EL (cell line): ENCODE measurements around the gene NBAS.
A peak's percentile ranks its signal among the peaks of the same experiment; 100 is the strongest.

Experiments
- DNase-seq: peaks from one replicate; pipeline ENCODE4 v3.0.0-alpha.2; 2016

Gene NBAS

GRCh38 chr2:15155959-15156574, 405.1 kb downstream of the NBAS start:
- no peak for DNase-seq

DNA sequence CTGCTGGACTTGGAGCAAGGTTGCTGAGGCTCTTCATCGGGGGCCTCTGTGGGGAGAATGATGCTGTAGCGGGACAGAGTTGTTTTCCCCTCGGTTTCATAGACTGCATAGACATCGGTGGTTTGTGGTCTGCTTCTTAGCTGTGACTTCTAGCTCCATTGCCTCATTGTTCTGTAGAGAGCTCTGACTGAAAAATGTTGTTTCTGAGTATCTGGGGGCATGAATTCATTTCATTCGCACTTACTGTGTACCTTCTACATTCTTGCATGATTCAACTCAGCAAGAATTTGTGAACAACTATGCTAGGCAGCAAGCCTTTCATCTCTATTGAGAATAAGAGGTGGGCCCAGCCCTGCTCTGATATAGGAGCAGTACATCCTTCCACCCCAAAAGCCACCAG, 406.8 kb downstream of the NBAS start:
- DNase-seq: peak; percentile 24

GRCh38 chr2:15152382-15152781, 408.8 kb downstream of the NBAS start:
- DNase-seq: no peak

DNA sequence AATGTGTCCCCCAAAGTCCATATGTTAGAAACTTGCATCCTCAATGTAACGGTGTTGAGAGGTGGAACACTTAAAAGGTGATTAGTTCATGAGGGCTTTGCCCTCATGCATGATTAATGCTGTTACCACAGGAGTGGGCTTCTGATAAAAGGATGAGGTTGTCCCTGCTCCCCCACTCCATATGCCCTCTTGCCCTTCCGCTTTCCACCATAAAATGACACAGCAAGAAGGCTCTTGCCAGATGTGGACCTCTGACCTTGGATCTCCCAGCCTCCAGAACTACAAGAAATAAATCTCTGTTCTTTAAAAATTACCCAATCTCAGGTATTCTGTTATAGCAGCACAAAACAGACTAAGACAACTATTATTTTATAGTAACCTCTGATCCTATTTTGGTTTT, 412.1 kb downstream of the NBAS start:
- DNase-seq: no peak

GRCh38 chr2:15147591-15147990, 413.5 kb downstream of the NBAS start:
- no peak for DNase-seq

GRCh38 chr2:15146960-15147359, 414.2 kb downstream of the NBAS start:
- no peak for DNase-seq

GRCh38 chr2:15145919-15146318, 415.2 kb downstream of the NBAS start:
- DNase-seq: no peak

DNA sequence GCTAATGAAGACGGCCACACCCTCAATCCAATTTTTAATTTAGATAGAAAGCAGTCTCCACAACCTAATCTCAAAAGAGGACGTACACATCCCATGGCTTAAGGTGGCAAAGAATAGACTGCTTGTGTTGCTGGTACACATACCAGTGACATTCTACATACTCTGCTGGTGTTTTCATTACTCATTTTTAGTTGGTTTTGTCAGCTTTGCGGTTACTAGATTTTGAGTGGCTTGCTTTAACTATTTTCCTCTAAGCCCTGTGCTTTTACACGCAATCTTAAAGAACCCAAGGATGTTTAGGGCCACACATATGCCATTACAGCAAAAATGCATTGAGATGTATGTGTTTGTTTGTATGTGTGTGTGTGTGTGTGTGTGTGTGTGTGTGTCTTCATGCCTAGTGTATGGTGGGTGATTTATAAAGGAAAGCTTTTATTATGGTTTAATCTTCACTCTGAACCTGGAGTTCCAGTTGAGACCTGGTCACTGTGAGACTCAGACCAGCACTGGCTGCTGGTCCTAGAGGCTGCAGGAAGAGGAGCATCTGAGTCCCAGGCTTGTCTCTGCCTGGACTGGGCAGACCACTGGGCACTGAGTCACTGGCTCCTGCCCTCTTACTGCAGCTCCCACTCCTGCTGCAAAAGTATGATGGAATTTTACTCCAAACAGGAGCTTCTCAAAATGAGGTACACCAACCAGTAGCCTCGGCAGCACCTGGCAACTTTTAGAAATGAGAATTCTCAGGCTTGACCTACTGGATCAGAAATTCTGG, 415.9 kb downstream of the NBAS start:
- no peak for DNase-seq

GRCh38 chr2:15142069-15142689, 419.0 kb downstream of the NBAS start:
- peak; percentile 8 for DNase-seq

GRCh38 chr2:15141211-15141610, 419.9 kb downstream of the NBAS start:
- no peak for DNase-seq

DNA sequence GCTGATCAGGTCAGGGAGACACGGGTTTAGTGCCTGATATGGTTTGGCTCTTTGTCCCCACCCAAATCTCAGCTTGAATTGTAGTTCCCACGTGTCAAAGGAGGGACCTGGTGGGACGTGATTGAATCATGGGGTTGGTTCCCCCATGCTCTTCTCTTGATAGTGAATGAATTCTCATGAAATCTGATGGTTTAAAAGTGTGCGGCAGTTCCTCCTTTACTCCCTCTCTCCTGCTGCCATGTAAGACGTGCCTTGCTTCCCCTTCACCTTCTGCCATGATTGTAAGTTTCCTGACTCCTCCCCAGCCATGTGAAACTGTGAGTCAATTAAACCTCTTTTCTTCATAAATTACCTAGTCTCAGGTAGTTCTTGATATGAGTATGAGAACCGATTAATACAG, 424.5 kb downstream of the NBAS start:
- DNase-seq: no peak

GRCh38 chr2:15134957-15135356, 426.2 kb downstream of the NBAS start:
- DNase-seq: no peak

GRCh38 chr2:15133461-15133860, 427.7 kb downstream of the NBAS start:
- DNase-seq: no peak

GRCh38 chr2:15128846-15129245, 432.3 kb downstream of the NBAS start:
- no peak for DNase-seq

DNA sequence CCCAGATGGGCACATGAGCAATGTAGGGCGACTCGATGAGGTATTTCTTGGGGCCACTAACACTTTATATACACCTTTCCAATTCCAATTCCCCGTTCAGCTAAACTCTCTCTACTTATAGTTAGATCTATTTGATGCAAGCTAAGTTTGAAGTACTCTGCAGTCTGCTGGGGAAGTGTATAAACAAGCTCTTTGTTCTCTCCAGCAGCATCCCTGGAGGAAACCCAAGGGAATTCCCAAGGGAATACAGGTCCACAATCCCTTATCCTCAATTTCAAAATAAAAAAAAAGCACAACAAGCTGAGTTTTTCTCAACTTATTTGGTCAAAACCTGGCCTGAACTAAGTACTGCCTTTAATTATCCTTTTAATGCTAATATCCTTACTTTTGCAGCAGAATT, 433.3 kb downstream of the NBAS start:
- no peak for DNase-seq

- DNase-seq: no peak
Measured at GRCh38 chr2:15127301-15127700, 433.8 kb downstream of the NBAS start.

GRCh38 chr2:15126373-15126772, 434.8 kb downstream of the NBAS start:
- DNase-seq: no peak

DNA sequence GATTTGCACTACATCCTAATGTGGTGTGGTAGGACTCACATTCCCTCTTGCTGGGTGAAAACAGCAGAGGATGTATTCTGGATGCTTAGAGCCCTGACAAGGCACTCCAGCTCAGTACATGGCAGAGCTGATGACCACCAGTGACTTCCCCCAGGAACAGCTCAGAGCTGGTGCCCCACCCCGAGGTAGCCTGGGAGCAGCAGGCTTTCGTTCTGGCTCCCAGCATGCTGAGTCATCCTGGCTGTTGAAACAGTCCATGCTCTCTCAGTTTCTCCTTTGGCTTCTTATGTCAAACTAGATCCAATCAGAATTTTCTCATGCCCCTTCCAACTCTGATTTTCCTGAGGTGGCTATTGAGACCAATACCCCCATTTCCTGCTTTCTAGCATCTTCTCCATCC, 438.2 kb downstream of the NBAS start:
- DNase-seq: peak; percentile 6

GRCh38 chr2:15120631-15121030, 440.5 kb downstream of the NBAS start:
- DNase-seq: no peak

- DNase-seq: no peak
Measured at GRCh38 chr2:15119722-15120175, 441.4 kb downstream of the NBAS start.

- no peak for DNase-seq
Measured at GRCh38 chr2:15117409-15118050, 443.6 kb downstream of the NBAS start.
